ENCODE measurements around the gene NFKBIE. TPM values are rescaled to one million over a fixed set of nuclear protein-coding genes. Genes with fewer than 3 reads are reported as not detected.

Gene NFKBIE
- total and polyA plus RNA-seq, 2 of the 13 experiments (the other 11 are each of a cell fraction or from before 2014, with no cell fraction given): 6.7 to 14.5 TPM

GRCh38 chr6:44257025-44257752, 8.2 kb downstream of the NFKBIE start, which contains the start of gene SLC35B2 (continued):
- TF ChIP-seq STAT6 (CRISPR knock-in tag; IDR thresholded peaks at IDR 0.05; ENCODE audit: borderline replicate concordance): peak; percentile 24; the same call in 1 of the 2 replicates
- peak; percentile 81; the same call in 1 of the 2 replicates for TF ChIP-seq HOXA5 (CRISPR knock-in tag; IDR thresholded peaks at IDR 0.05)
- TF ChIP-seq ZNF570 (CRISPR knock-in tag; IDR thresholded peaks at IDR 0.05; ENCODE audit: borderline replicate concordance): 0 out of 2 replicates have a peak, but pooled peaks have one; percentile 29
- TF ChIP-seq ZNF510 (CRISPR knock-in tag; IDR thresholded peaks at IDR 0.05; ENCODE audit: low read depth): no peak; the same call in 1 of the 2 replicates
- TF ChIP-seq SAFB2 (CRISPR knock-in tag; IDR thresholded peaks at IDR 0.05; ENCODE audit: borderline replicate concordance, low read depth): peak; percentile 61; the same call in 1 of the 2 replicates
- no peak for TF ChIP-seq FOSL1 (CRISPR knock-in tag; IDR thresholded peaks at IDR 0.05; ENCODE audit: borderline replicate concordance)
- TF ChIP-seq HMGXB3 (CRISPR knock-in tag; IDR thresholded peaks at IDR 0.05; ENCODE audit: borderline replicate concordance): peak; percentile 34; the same call in 1 of the 2 replicates
- TF ChIP-seq ELF4 (CRISPR knock-in tag; IDR thresholded peaks at IDR 0.05; ENCODE audit: borderline replicate concordance): no peak
- no peak for TF ChIP-seq SUZ12 (IDR thresholded peaks at IDR 0.05; ENCODE audit: low read depth, low read length)
- no peak; the same call in none of the 2 replicates for TF ChIP-seq PRMT3 (CRISPR knock-in tag; IDR thresholded peaks at IDR 0.05; ENCODE audit: borderline replicate concordance, low read depth)
- no peak for TF ChIP-seq ZNF484 (CRISPR knock-in tag; IDR thresholded peaks at IDR 0.05; ENCODE audit: borderline replicate concordance, low read depth)
- no peak; the same call in 1 of the 2 replicates for TF ChIP-seq SIN3B (IDR thresholded peaks at IDR 0.05; ENCODE audit: low read length)
- no peak for TF ChIP-seq ZNF235 (CRISPR knock-in tag; IDR thresholded peaks at IDR 0.05; ENCODE audit: borderline replicate concordance)
- peak; percentile 96 for TF ChIP-seq ZBTB39 (CRISPR knock-in tag; IDR thresholded peaks at IDR 0.05)
- no peak; the same call in 1 of the 2 replicates for TF ChIP-seq MLXIP (CRISPR knock-in tag; IDR thresholded peaks at IDR 0.05; ENCODE audit: borderline replicate concordance)

Data from HepG2 (cell line).